Neural cell (in vitro differentiated cells): ENCODE measurements around the gene GDNF. TPM values are rescaled to one million over a fixed set of nuclear protein-coding genes. Genes with fewer than 3 reads are reported as not detected.

Source experiments
- H2AFZ ChIP-seq: fragments of 200-600, 300-800 bp; sonication (generic), shearing (Covaris generic); 2 replicates; pipeline ENCODE4 v1.6.0; 2014; ENCODE audit warnings: low read depth, mild to moderate bottlenecking, antibody characterized with exemption, low read length, moderate library complexity
- H3F3A ChIP-seq: fragments of 200-600 bp; shearing (Covaris generic); 2 replicates; pipeline ENCODE4 v1.6.1; 2016; ENCODE audit warnings: mild to moderate bottlenecking, moderate library complexity, mixed read lengths, antibody characterized with exemption, low read length; ENCODE audit not compliant: insufficient read depth, poor library complexity, severe bottlenecking
- H3K27ac ChIP-seq: fragments of 200-600, 300-800 bp; sonication (generic), shearing (Covaris generic); 2 replicates; pipeline ENCODE4 v1.5.1; 2014; ENCODE audit warnings: mild to moderate bottlenecking, low read length, moderate library complexity
- H3K27me3 ChIP-seq: fragments of 300-800, 200-600 bp; sonication (generic), shearing (Covaris generic); 2 replicates; pipeline ENCODE4 v1.6.0; 2014; ENCODE audit warnings: mild to moderate bottlenecking, low read depth, low read length, moderate library complexity; ENCODE audit not compliant: insufficient read depth
- H3K36me3 ChIP-seq: fragments of 300-800, 200-600 bp; sonication (generic), shearing (Covaris generic); 2 replicates; pipeline ENCODE4 v1.5.1; 2014; ENCODE audit warnings: mild to moderate bottlenecking, antibody characterized with exemption, low read length, moderate library complexity; ENCODE audit not compliant: insufficient read depth
- H3K4me2 ChIP-seq: fragments of 300-800, 200-600 bp; sonication (generic), shearing (Covaris generic); 2 replicates; pipeline ENCODE4 v1.6.0; 2014; ENCODE audit warnings: mild to moderate bottlenecking, low read length
- H3K4me3 ChIP-seq: fragments of 300-800, 200-600 bp; sonication (generic), shearing (Covaris generic); 2 replicates; pipeline ENCODE4 v1.5.1; 2014; ENCODE audit warnings: mild to moderate bottlenecking, low read length, moderate library complexity
- H3K79me2 ChIP-seq: fragments of 200-600 bp; shearing (Covaris generic); replicated peaks from 2 replicates; pipeline ENCODE4 v1.6.0; 2014; ENCODE audit warnings: mild to moderate bottlenecking, low read length, moderate library complexity; ENCODE audit not compliant: insufficient read depth
- H3K9ac ChIP-seq: fragments of 300-800, 200-600 bp; sonication (generic), shearing (Covaris generic); 2 replicates; pipeline ENCODE4 v1.6.1; 2016; ENCODE audit warnings: mild to moderate bottlenecking, low read length, mixed read lengths
- H3K9me2 ChIP-seq: fragments of 200-600 bp; shearing (Covaris generic); 2 replicates; pipeline ENCODE4 v1.6.1; 2016; ENCODE audit warnings: mild to moderate bottlenecking, low read length, mixed read lengths; ENCODE audit not compliant: insufficient read depth
- H3K9me3 ChIP-seq: fragments of 200-600, 300-800 bp; sonication (generic), shearing (Covaris generic); 2 replicates; pipeline ENCODE4 v1.6.1; 2016; ENCODE audit warnings: mild to moderate bottlenecking, mixed run types, low read length, moderate library complexity, mixed read lengths
- H4K20me1 ChIP-seq: fragments of 200-600 bp; shearing (Covaris generic); 2 replicates; pipeline ENCODE4 v1.6.1; 2016; ENCODE audit warnings: mild to moderate bottlenecking, mixed run types; ENCODE audit not compliant: insufficient read depth
- CTCF ChIP-seq: fragments of 450-650 bp; IDR thresholded peaks from 2 replicates; pipeline ENCODE4 v1.5.1; 2014; ENCODE audit warnings: antibody characterized with exemption, mild to moderate bottlenecking, moderate library complexity; ENCODE audit not compliant: poor library complexity, severe bottlenecking
- EP300 ChIP-seq: fragments of 450-650 bp; conservative IDR thresholded peaks from 2 replicates; pipeline ENCODE4 v1.6.1; 2014; ENCODE audit warnings: antibody characterized with exemption, mild to moderate bottlenecking, moderate library complexity; ENCODE audit not compliant: poor library complexity, severe bottlenecking
- EZH2 ChIP-seq: fragments of 200-600, 300-800 bp; shearing (Covaris generic), sonication (generic); IDR thresholded peaks from 2 replicates; pipeline ENCODE4 v1.6.1; 2014; ENCODE audit warnings: antibody characterized with exemption, low read length, borderline replicate concordance, mild to moderate bottlenecking; ENCODE audit not compliant: insufficient read depth, poor library complexity, severe bottlenecking
- MXI1 ChIP-seq: fragments of 450-650 bp; conservative IDR thresholded peaks from 2 replicates; pipeline ENCODE4 v1.6.1; 2014; ENCODE audit warnings: antibody characterized with exemption, mild to moderate bottlenecking; ENCODE audit not compliant: poor library complexity, severe bottlenecking
- POLR2AphosphoS5 ChIP-seq: IDR thresholded peaks from 2 replicates; pipeline ENCODE4 v1.6.1; 2012
- RAD21 ChIP-seq: fragments of 450-650 bp; conservative IDR thresholded peaks from 2 replicates; pipeline ENCODE4 v1.6.1; 2014; ENCODE audit warnings: antibody characterized with exemption, mild to moderate bottlenecking, moderate library complexity
- REST ChIP-seq: IDR thresholded peaks from 2 replicates; pipeline ENCODE4 v1.6.1; 2012; ENCODE audit warnings: borderline replicate concordance
- SMC3 ChIP-seq: fragments of 450-650 bp; conservative IDR thresholded peaks from 2 replicates; pipeline ENCODE4 v1.6.1; 2014; ENCODE audit warnings: antibody characterized with exemption, mild to moderate bottlenecking, moderate library complexity; ENCODE audit not compliant: poor library complexity
- TAF1 ChIP-seq: IDR thresholded peaks from 2 replicates; pipeline ENCODE4 v1.6.1; 2012; ENCODE audit warnings: low read depth
- polyA plus RNA-seq: library from polyadenylated mRNA; depleted of rRNA; stranded (reverse); fragments of >200 nt; gene quantifications from 2 replicates; pipeline ENCODE4 v1.2.3, GENCODE V29; 2014

GDNF gene
- polyA plus RNA-seq, 1 donor from 2014 or later: not detected

GRCh38 chr5:37804401-37804800 is 35.4 kb downstream of the GDNF start:
- H3F3A ChIP-seq: no peaks in the 10 kb centered on the region
- no peak for TF ChIP-seq EP300
- no peak for TF ChIP-seq POLR2AphosphoS5

GRCh38 chr5:37803487-37803886 is 36.4 kb downstream of the GDNF start:
- no peak overlapping the region for H3K4me2 ChIP-seq
- no peaks in the 10 kb centered on the region for H3F3A ChIP-seq
- no peaks in the 10 kb centered on the region for H3K27me3 ChIP-seq
- no peak overlapping the region for H3K9ac ChIP-seq
- H3K9me2 ChIP-seq: no peaks in the 10 kb centered on the region
- no peaks in the 10 kb centered on the region for H3K36me3 ChIP-seq
- no peak overlapping the region for H2AFZ ChIP-seq
- no peaks in the 10 kb centered on the region for H3K9me3 ChIP-seq
- no peaks in the 10 kb centered on the region for H3K79me2 ChIP-seq
- no peaks in the 10 kb centered on the region for H4K20me1 ChIP-seq
- no peak overlapping the region for H3K27ac ChIP-seq
- TF ChIP-seq EP300: no peak
- TF ChIP-seq SMC3: no peak
- TF ChIP-seq MXI1: no peak
- TF ChIP-seq POLR2AphosphoS5: no peak
- no peak for TF ChIP-seq CTCF
- no peak for TF ChIP-seq TAF1
- TF ChIP-seq EZH2: no peak
- no peak for TF ChIP-seq RAD21
- no peak for TF ChIP-seq REST
- H3K4me3 ChIP-seq: no peak overlapping the region

More at GRCh38 chr5:37804401-37804800, 35.4 kb downstream of the GDNF start:
- H2AFZ ChIP-seq: no peak overlapping the region
- H3K9ac ChIP-seq: no peak overlapping the region
- H3K4me2 ChIP-seq: no peak overlapping the region
- no peaks in the 10 kb centered on the region for H3K36me3 ChIP-seq
- no peaks in the 10 kb centered on the region for H3K79me2 ChIP-seq
- no peak overlapping the region for H3K4me3 ChIP-seq
- no peaks in the 10 kb centered on the region for H3K9me2 ChIP-seq
- no peak overlapping the region for H3K27ac ChIP-seq
- no peaks in the 10 kb centered on the region for H3K9me3 ChIP-seq
- H3K27me3 ChIP-seq: no peaks in the 10 kb centered on the region
- H4K20me1 ChIP-seq: no peaks in the 10 kb centered on the region

GRCh38 chr5:37801521-37801920 is 38.3 kb downstream of the GDNF start:
- H3K27me3 ChIP-seq: no peaks in the 10 kb centered on the region
- no peak overlapping the region for H3K4me3 ChIP-seq
- no peaks in the 10 kb centered on the region for H3K9me3 ChIP-seq
- no peaks in the 10 kb centered on the region for H4K20me1 ChIP-seq
- TF ChIP-seq POLR2AphosphoS5 (no peak), EP300 (no peak)
- H3K27ac ChIP-seq: no peak overlapping the region
- no peaks in the 10 kb centered on the region for H3K9me2 ChIP-seq
- H2AFZ ChIP-seq: no peak overlapping the region
- H3K4me2 ChIP-seq: no peak overlapping the region
- no peaks in the 10 kb centered on the region for H3K79me2 ChIP-seq
- H3F3A ChIP-seq: no peaks in the 10 kb centered on the region
- H3K36me3 ChIP-seq: no peaks in the 10 kb centered on the region
- no peak overlapping the region for H3K9ac ChIP-seq
